Endometrium (tissue), 2 donors: ENCODE results near the gene MUTYH.
A peak's percentile ranks its signal among the peaks of the same experiment; 100 is the strongest.
"Not testable (repeated sequence)": the region's sequence is repeated elsewhere in the genome, so short reads cannot be mapped to it uniquely, and the experiment has no call there.

ENCODE experiments used
- FAIRE-seq: peaks from 2 replicates; lab custom pipeline; 2012; peaks lifted over from hg19 to GRCh38; lab: Jason Lieb, UNC
- donor health status: control.
- donor health status: control.

Gene MUTYH

GRCh38 chr1:45339789-45340558 is at the start of gene MUTYH, which contains the start of gene TOE1:
Gene MUTYH (minus strand): TSS chr1:45340440. CDS start chr1:45334505, 5,935 bp downstream.
Gene TOE1 (plus strand): TSS chr1:45340170. CDS start chr1:45340253, 83 bp downstream.
- peak; percentile 43 for FAIRE-seq

GRCh38 chr1:45386219-45386618 is 46.0 kb upstream of the MUTYH start:
- FAIRE-seq = no peak

- FAIRE-seq = no peak
Measured at GRCh38 chr1:45385302-45385701, 45.1 kb upstream of the MUTYH start.

- not testable (repeated sequence) for FAIRE-seq
Measured at GRCh38 chr1:45384213-45384612, 44.0 kb upstream of the MUTYH start.

- no peak for FAIRE-seq
Measured at GRCh38 chr1:45383191-45383590, 43.0 kb upstream of the MUTYH start.

GRCh38 chr1:45381243-45381642 is 41.0 kb upstream of the MUTYH start:
- no peak for FAIRE-seq

- FAIRE-seq = no peak
Measured at GRCh38 chr1:45380730-45381129, 40.5 kb upstream of the MUTYH start.

GRCh38 chr1:45380125-45380524 is 39.9 kb upstream of the MUTYH start:
- no peak for FAIRE-seq

GRCh38 chr1:45379524-45379923 is 39.3 kb upstream of the MUTYH start:
- FAIRE-seq = no peak

GRCh38 chr1:45378184-45378583 is 37.9 kb upstream of the MUTYH start:
- FAIRE-seq = no peak

- no peak for FAIRE-seq
Measured at GRCh38 chr1:45375104-45376090, 35.2 kb upstream of the MUTYH start.

GRCh38 chr1:45373573-45373972 is 33.3 kb upstream of the MUTYH start:
- FAIRE-seq = no peak

- no peak for FAIRE-seq
Measured at GRCh38 chr1:45370575-45370974, 30.3 kb upstream of the MUTYH start.

GRCh38 chr1:45365051-45365450 is 24.8 kb upstream of the MUTYH start:
- no peak for FAIRE-seq

GRCh38 chr1:45364294-45364693 is 24.1 kb upstream of the MUTYH start:
- no peak for FAIRE-seq

GRCh38 chr1:45360981-45361380 is 20.7 kb upstream of the MUTYH start:
- not testable (repeated sequence) for FAIRE-seq

GRCh38 chr1:45359882-45360513 is 19.8 kb upstream of the MUTYH start:
- FAIRE-seq = peak; percentile 81

GRCh38 chr1:45356186-45356585 is 15.9 kb upstream of the MUTYH start:
- FAIRE-seq = no peak

GRCh38 chr1:45355683-45356082 is 15.4 kb upstream of the MUTYH start:
- no peak for FAIRE-seq

GRCh38 chr1:45354838-45355237 is 14.6 kb upstream of the MUTYH start:
- no peak for FAIRE-seq

GRCh38 chr1:45353685-45354084 is 13.4 kb upstream of the MUTYH start:
- FAIRE-seq = no peak

GRCh38 chr1:45351508-45351907 is 11.3 kb upstream of the MUTYH start:
- no peak for FAIRE-seq
